GM23338 (cell line): Measurements from ENCODE around the gene GABARAP. TPM values are rescaled to one million over a fixed set of nuclear protein-coding genes. Genes with fewer than 3 reads are reported as not detected.
A peak's percentile ranks its signal among the peaks of the same experiment; 100 is the strongest.

Experiments
- ATAC-seq: fragments of 200-7000 bp; cut with Tn5 transposase; 3 replicates; pipeline ENCODE4 v1.9.1; 2020
- DNase-seq: peaks from one replicate; pipeline ENCODE4 v3.0.0-alpha.2; 2015; ENCODE audit warnings: low spot score
- H2AFZ ChIP-seq: fragments of 200-600 bp; sonication (generic); 2 replicates; pipeline ENCODE4 v1.8.0; 2016; ENCODE audit warnings: antibody characterized with exemption, mild to moderate bottlenecking, moderate library complexity
- H3F3A ChIP-seq: fragments of 200-600 bp; sonication (generic); replicated peaks from 2 replicates; pipeline ENCODE4 v1.8.0; 2017; ENCODE audit warnings: antibody characterized with exemption, mixed run types, low read depth
- H3K27ac ChIP-seq: fragments of 200-600 bp; sonication (generic); 2 replicates; pipeline ENCODE4 v1.6.1; 2016; ENCODE audit warnings: low read depth
- H3K27me3 ChIP-seq: fragments of 200-600 bp; sonication (generic); 2 replicates; pipeline ENCODE4 v1.8.0; 2016; ENCODE audit warnings: mild to moderate bottlenecking, mixed run types, moderate library complexity; ENCODE audit not compliant: insufficient read depth
- H3K36me3 ChIP-seq: fragments of 200-600 bp; sonication (generic); 2 replicates; pipeline ENCODE4 v1.8.0; 2016; ENCODE audit warnings: mild to moderate bottlenecking; ENCODE audit not compliant: insufficient read depth
- H3K4me1 ChIP-seq: fragments of 200-600 bp; sonication (generic); 2 replicates; pipeline ENCODE4 v1.8.0; 2016; ENCODE audit warnings: mild to moderate bottlenecking, moderate library complexity; ENCODE audit not compliant: insufficient read depth
- H3K4me2 ChIP-seq: fragments of 200-600 bp; sonication (generic); 2 replicates; pipeline ENCODE4 v1.7.1; 2017; ENCODE audit warnings: mixed run types
- H3K4me3 ChIP-seq: fragments of 200-600 bp; sonication (generic); 2 replicates; pipeline ENCODE4 v1.6.1; 2016; ENCODE audit warnings: mixed run types
- H3K79me2 ChIP-seq: fragments of 200-600 bp; sonication (generic); replicated peaks from 2 replicates; pipeline ENCODE4 v1.8.0; 2017; ENCODE audit warnings: mild to moderate bottlenecking; ENCODE audit not compliant: insufficient read depth
- H3K9me2 ChIP-seq: fragments of 200-600 bp; sonication (generic); 2 replicates; pipeline ENCODE4 v1.8.0; 2017; ENCODE audit not compliant: insufficient read depth
- H4K20me1 ChIP-seq: fragments of 200-600 bp; sonication (generic); replicated peaks from 2 replicates; pipeline ENCODE4 v1.8.0; 2017; ENCODE audit warnings: mild to moderate bottlenecking; ENCODE audit not compliant: insufficient read depth
- H3K27ac Mint-ChIP-seq: 2 replicates; pipeline ENCODE4 v1.8.0; 2020; ENCODE audit warnings: inconsistent platforms, mild to moderate bottlenecking, moderate library complexity, mixed read lengths
- H3K27me3 Mint-ChIP-seq: 3 replicates; pipeline ENCODE4 v1.8.0; 2022; ENCODE audit warnings: low read depth, mild to moderate bottlenecking, moderate library complexity, mixed read lengths, inconsistent platforms; ENCODE audit not compliant: insufficient read depth, poor library complexity
- H3K36me3 Mint-ChIP-seq: 3 replicates; pipeline ENCODE4 v1.8.0; 2021; ENCODE audit warnings: low read depth, mild to moderate bottlenecking, inconsistent platforms, moderate library complexity, mixed read lengths
- H3K4me1 Mint-ChIP-seq: 3 replicates; pipeline ENCODE4 v1.8.0; 2020; ENCODE audit warnings: mild to moderate bottlenecking, inconsistent platforms, mixed read lengths
- H3K4me3 Mint-ChIP-seq: 3 replicates; pipeline ENCODE4 v1.8.0; 2021; ENCODE audit warnings: moderate library complexity, mild to moderate bottlenecking, inconsistent platforms, mixed read lengths
- H3K9me3 Mint-ChIP-seq: 3 replicates; pipeline ENCODE4 v1.8.0; 2020; ENCODE audit warnings: moderate library complexity, mild to moderate bottlenecking, inconsistent platforms, mixed read lengths
- CREB1 ChIP-seq: fragments of 250-450 bp; sonication (Bioruptor Pico); IDR thresholded peaks from 2 replicates; pipeline ENCODE4 v1.5.0; 2020; ENCODE audit warnings: low read depth, mild to moderate bottlenecking, moderate library complexity
- CTCF ChIP-seq, 2 experiments: fragments of 200-600 bp in 1 of 2; sonication (generic) in 1 of 2; conservative IDR thresholded peaks; 2 replicates each; pipeline versions ENCODE4 v1.5.1 to v1.6.1; 2016 to 2017; ENCODE audit warnings: antibody characterized with exemption in 2 of 2, low read depth in 2 of 2, mild to moderate bottlenecking in 2 of 2, moderate library complexity in 1 of 2
- ETS1 ChIP-seq: IDR thresholded peaks from 2 replicates; pipeline ENCODE4 v1.6.1; 2016; ENCODE audit warnings: antibody characterized with exemption
- EZH2 ChIP-seq: fragments of 200-600 bp; sonication (generic); IDR thresholded peaks from one replicate; pipeline ENCODE4 v1.8.0; 2017; ENCODE audit warnings: antibody characterized with exemption, mild to moderate bottlenecking, low read depth; ENCODE audit not compliant: unreplicated experiment
- EZH2phosphoT487 ChIP-seq: fragments of 200-600 bp; sonication (generic); IDR thresholded peaks from one replicate; pipeline ENCODE4 v1.8.1; 2018; ENCODE audit warnings: antibody characterized with exemption; ENCODE audit not compliant: unreplicated experiment
- JUNB ChIP-seq: IDR thresholded peaks from one replicate; pipeline ENCODE4 v1.6.1; 2016; ENCODE audit warnings: antibody characterized with exemption; ENCODE audit not compliant: unreplicated experiment
- NANOG ChIP-seq: IDR thresholded peaks from 2 replicates; pipeline ENCODE4 v1.6.1; 2016; ENCODE audit warnings: antibody characterized with exemption, borderline replicate concordance
- POLR2AphosphoS5 ChIP-seq: IDR thresholded peaks from 2 replicates; pipeline ENCODE4 v1.6.1; 2016; ENCODE audit warnings: antibody characterized with exemption, low read depth
- REST ChIP-seq: IDR thresholded peaks from one replicate; pipeline ENCODE4 v1.6.1; 2018; ENCODE audit warnings: antibody characterized with exemption; ENCODE audit not compliant: unreplicated experiment
- STAT1 ChIP-seq: IDR thresholded peaks from one replicate; pipeline ENCODE4 v1.6.1; 2016; ENCODE audit warnings: antibody characterized with exemption; ENCODE audit not compliant: unreplicated experiment
- ZNF114 ChIP-seq: fragments of 250-450 bp; sonication (Bioruptor Pico); IDR thresholded peaks from 2 replicates; pipeline ENCODE4 v1.5.0; 2020; ENCODE audit warnings: mild to moderate bottlenecking, moderate library complexity
- ZNF331 ChIP-seq: fragments of 250-450 bp; sonication (Bioruptor Pico); IDR thresholded peaks from 2 replicates; pipeline ENCODE4 v1.5.0; 2020; ENCODE audit warnings: low read depth, mild to moderate bottlenecking, moderate library complexity
- polyA plus RNA-seq: library from polyadenylated mRNA; unstranded; fragments of >200 nt; fragmentation: Nextera tagmentation; extraction: Ambion mirVana; gene quantifications from 2 replicates; pipeline ENCODE4 v1.2.1, GENCODE V29; 2016
- total RNA-seq: library from RNA; depleted of rRNA; stranded (reverse); fragments of >200 nt; shearing (Covaris generic); gene quantifications from 2 replicates; pipeline ENCODE4 v1.2.3, GENCODE V29; 2014
- TF ChIP-seq, protein P1 (sequence below): fragments of 250-450 bp; sonication (Bioruptor Pico); IDR thresholded peaks from 2 replicates; pipeline ENCODE4 v1.5.0; 2020; ENCODE audit warnings: mild to moderate bottlenecking, moderate library complexity

GABARAP gene
- total and polyA plus RNA-seq, 2 experiments from 2014 or later, result 128 to 520 TPM

- peaks cover 35% of the 10 kb centered on the region for H3K27me3 Mint-ChIP-seq
- H3K79me2 ChIP-seq, result peaks cover 49% of the 10 kb centered on the region
- TF ChIP-seq REST (no peak), EZH2 (no peak), EZH2phosphoT487 (no peak), ZNF331 (CRISPR knock-in tag) (no peak), NANOG (no peak), ETS1 (no peak), STAT1 (no peak), POLR2AphosphoS5 (no peak), ZNF114 (no peak), CTCF (conservative IDR thresholded peaks at IDR 0.05; ENCODE audit: low read depth in 2 of 2) (no peak), CREB1 (CRISPR knock-in tag) (no peak), JUNB (no peak)
- TF ChIP-seq, protein P1, sequence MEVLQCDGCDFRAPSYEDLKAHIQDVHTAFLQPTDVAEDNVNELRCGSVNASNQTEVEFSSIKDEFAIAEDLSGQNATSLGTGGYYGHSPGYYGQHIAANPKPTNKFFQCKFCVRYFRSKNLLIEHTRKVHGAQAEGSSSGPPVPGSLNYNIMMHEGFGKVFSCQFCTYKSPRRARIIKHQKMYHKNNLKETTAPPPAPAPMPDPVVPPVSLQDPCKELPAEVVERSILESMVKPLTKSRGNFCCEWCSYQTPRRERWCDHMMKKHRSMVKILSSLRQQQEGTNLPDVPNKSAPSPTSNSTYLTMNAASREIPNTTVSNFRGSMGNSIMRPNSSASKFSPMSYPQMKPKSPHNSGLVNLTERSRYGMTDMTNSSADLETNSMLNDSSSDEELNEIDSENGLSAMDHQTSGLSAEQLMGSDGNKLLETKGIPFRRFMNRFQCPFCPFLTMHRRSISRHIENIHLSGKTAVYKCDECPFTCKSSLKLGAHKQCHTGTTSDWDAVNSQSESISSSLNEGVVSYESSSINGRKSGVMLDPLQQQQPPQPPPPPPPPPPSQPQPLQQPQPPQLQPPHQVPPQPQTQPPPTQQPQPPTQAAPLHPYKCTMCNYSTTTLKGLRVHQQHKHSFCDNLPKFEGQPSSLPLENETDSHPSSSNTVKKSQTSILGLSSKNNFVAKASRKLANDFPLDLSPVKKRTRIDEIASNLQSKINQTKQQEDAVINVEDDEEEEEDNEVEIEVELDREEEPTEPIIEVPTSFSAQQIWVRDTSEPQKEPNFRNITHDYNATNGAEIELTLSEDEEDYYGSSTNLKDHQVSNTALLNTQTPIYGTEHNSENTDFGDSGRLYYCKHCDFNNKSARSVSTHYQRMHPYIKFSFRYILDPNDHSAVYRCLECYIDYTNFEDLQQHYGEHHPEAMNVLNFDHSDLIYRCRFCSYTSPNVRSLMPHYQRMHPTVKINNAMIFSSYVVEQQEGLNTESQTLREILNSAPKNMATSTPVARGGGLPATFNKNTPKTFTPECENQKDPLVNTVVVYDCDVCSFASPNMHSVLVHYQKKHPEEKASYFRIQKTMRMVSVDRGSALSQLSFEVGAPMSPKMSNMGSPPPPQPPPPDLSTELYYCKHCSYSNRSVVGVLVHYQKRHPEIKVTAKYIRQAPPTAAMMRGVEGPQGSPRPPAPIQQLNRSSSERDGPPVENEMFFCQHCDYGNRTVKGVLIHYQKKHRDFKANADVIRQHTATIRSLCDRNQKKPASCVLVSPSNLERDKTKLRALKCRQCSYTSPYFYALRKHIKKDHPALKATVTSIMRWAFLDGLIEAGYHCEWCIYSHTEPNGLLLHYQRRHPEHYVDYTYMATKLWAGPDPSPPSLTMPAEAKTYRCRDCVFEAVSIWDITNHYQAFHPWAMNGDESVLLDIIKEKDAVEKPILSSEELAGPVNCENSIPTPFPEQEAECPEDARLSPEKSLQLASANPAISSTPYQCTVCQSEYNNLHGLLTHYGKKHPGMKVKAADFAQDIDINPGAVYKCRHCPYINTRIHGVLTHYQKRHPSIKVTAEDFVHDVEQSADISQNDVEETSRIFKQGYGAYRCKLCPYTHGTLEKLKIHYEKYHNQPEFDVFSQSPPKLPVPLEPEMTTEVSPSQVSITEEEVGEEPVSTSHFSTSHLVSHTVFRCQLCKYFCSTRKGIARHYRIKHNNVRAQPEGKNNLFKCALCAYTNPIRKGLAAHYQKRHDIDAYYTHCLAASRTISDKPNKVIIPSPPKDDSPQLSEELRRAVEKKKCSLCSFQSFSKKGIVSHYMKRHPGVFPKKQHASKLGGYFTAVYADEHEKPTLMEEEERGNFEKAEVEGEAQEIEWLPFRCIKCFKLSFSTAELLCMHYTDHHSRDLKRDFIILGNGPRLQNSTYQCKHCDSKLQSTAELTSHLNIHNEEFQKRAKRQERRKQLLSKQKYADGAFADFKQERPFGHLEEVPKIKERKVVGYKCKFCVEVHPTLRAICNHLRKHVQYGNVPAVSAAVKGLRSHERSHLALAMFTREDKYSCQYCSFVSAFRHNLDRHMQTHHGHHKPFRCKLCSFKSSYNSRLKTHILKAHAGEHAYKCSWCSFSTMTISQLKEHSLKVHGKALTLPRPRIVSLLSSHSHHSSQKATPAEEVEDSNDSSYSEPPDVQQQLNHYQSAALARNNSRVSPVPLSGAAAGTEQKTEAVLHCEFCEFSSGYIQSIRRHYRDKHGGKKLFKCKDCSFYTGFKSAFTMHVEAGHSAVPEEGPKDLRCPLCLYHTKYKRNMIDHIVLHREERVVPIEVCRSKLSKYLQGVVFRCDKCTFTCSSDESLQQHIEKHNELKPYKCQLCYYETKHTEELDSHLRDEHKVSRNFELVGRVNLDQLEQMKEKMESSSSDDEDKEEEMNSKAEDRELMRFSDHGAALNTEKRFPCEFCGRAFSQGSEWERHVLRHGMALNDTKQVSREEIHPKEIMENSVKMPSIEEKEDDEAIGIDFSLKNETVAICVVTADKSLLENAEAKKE (CRISPR knock-in tag), result no peak
- H3K36me3 ChIP-seq, result peaks cover 17% of the 10 kb centered on the region
- no peak for DNase-seq
- H3K9me2 ChIP-seq, result no peaks in the 10 kb centered on the region
- ATAC-seq, result no peak
- H3K9me3 Mint-ChIP-seq, result peaks cover 3% of the 10 kb centered on the region
- peaks cover 18% of the 10 kb centered on the region for H3K4me1 ChIP-seq
- no peaks in the 10 kb centered on the region for H3K27me3 ChIP-seq
- H3F3A ChIP-seq, result peaks cover 42% of the 10 kb centered on the region
- peaks cover 17% of the 10 kb centered on the region for H4K20me1 ChIP-seq
- peak overlapping the region; percentile 92 for H3K4me2 ChIP-seq
- peaks cover 54% of the 10 kb centered on the region for H3K36me3 Mint-ChIP-seq
- H3K4me3 Mint-ChIP-seq, result peak overlapping the region; percentile 87
- H3K27ac Mint-ChIP-seq, result peak overlapping the region; percentile 98
- peak overlapping the region; percentile 99 for H3K4me3 ChIP-seq
- no peak overlapping the region for H2AFZ ChIP-seq
- H3K27ac ChIP-seq, result peak overlapping the region; percentile 88; the same call in 1 of the 2 replicates
- peaks cover 38% of the 10 kb centered on the region for H3K4me1 Mint-ChIP-seq
These were observed 3.7 kb downstream of the GABARAP start for GRCh38 chr17:7238420-7239090.
